SKM-1 (cell line): Measurements from ENCODE around the gene KCNJ18.
"Not testable (repeated sequence)": the region's sequence is repeated elsewhere in the genome, so short reads cannot be mapped to it uniquely, and the experiment has no call there.

Source experiments
- DNase-seq: peaks from one replicate; lab custom pipeline; 2025; ENCODE audit not compliant: unreplicated experiment; lab: John Stamatoyannopoulos, UW

Gene KCNJ18

GRCh38 chr17:21691883-21692703 is at the start of gene KCNJ18:
KCNJ18 (plus strand) TSS chr17:21692523; CDS start chr17:21702787, 10,264 bp downstream.
- not testable (repeated sequence) for DNase-seq

GRCh38 chr17:21648125-21648524 is 44.2 kb upstream of the KCNJ18 start:
- DNase-seq, result not testable (repeated sequence)

- DNase-seq, result not testable (repeated sequence)
These were observed 42.3 kb upstream of the KCNJ18 start for GRCh38 chr17:21650043-21650442.

GRCh38 chr17:21652049-21652448 is 40.3 kb upstream of the KCNJ18 start:
- not testable (repeated sequence) for DNase-seq

- DNase-seq, result not testable (repeated sequence)
These were observed 39.1 kb upstream of the KCNJ18 start for GRCh38 chr17:21653211-21653610.

- not testable (repeated sequence) for DNase-seq
These were observed 35.6 kb upstream of the KCNJ18 start for GRCh38 chr17:21656518-21657309.

- not testable (repeated sequence) for DNase-seq
These were observed 32.7 kb upstream of the KCNJ18 start for GRCh38 chr17:21659635-21660034.

- DNase-seq, result not testable (repeated sequence)
These were observed 30.9 kb upstream of the KCNJ18 start for GRCh38 chr17:21661455-21661854.

GRCh38 chr17:21663166-21663565 is 29.2 kb upstream of the KCNJ18 start:
- not testable (repeated sequence) for DNase-seq

GRCh38 chr17:21663614-21664474 is 28.5 kb upstream of the KCNJ18 start:
- not testable (repeated sequence) for DNase-seq

- not testable (repeated sequence) for DNase-seq
These were observed 27.2 kb upstream of the KCNJ18 start for GRCh38 chr17:21665171-21665570.

- DNase-seq, result not testable (repeated sequence)
These were observed 26.3 kb upstream of the KCNJ18 start for GRCh38 chr17:21665935-21666493.

- DNase-seq, result not testable (repeated sequence)
These were observed 25.5 kb upstream of the KCNJ18 start for GRCh38 chr17:21666711-21667412.

GRCh38 chr17:21667413-21668117 is 24.8 kb upstream of the KCNJ18 start:
- not testable (repeated sequence) for DNase-seq

GRCh38 chr17:21668118-21668488 is 24.2 kb upstream of the KCNJ18 start:
- not testable (repeated sequence) for DNase-seq

GRCh38 chr17:21668746-21669508 is 23.4 kb upstream of the KCNJ18 start:
- DNase-seq, result not testable (repeated sequence)

GRCh38 chr17:21669616-21670360 is 22.5 kb upstream of the KCNJ18 start:
- DNase-seq, result not testable (repeated sequence)
